GM21619 (cell line): ENCODE measurements around the gene ABCC5.
A peak's percentile ranks its signal among the peaks of the same experiment; 100 is the strongest.

ENCODE experiments used
- ATAC-seq: cut with Tn5 transposase; IDR thresholded peaks from one replicate; pipeline ENCODE4 v1.9.1; 2021; ENCODE audit not compliant: unreplicated experiment

ABCC5 gene

DNA sequence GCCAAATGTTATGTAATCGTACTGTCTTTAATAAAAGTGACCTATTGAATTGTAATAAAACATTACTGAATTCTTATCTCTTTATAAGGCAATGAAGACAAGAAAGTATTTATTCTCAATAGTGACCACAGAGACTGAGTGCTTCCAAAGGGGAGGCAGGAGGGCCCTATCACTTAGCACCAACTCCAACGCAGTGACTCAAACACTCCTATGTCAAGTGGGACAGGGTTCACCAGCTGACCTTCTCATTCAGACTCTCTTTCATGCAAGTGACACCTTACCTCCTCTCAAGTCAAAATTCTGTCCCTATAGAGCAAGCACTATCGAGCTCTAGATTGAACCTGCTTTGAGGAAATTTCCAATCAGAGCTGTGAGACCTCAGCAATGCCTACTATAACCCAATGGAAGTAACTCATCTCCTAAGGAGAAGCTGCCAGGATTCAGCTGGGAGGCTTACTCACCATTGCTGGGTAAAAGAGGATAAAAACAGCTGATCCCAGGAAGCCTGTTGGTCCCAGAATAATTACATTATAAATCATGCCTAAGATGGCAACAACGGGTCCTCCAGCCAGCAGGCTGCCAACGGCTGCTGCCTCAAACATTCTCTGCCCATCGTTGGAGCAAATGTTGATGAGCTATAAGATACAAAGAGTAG is 35.6 kb downstream of the ABCC5 start:
- ATAC-seq = no peak

DNA sequence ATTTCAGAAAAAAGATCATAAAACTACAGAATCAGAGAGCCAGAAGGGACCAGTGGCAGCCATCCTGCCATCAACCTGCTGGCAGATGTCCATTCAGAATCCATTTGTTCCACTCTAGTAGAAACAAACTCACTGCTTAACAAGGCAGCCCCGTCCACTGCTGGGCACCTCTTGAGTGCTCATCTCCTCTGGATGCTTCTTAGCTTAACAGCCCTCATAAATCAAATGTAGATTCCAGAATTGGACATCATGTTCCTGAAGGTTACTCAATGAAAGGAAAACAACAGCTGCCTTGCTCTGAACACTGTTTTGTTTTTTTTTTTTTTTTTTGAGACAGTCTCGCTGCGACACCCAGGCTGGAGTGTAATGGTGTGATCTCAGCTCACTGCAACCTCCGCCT is 37.3 kb downstream of the ABCC5 start:
- ATAC-seq = no peak

DNA sequence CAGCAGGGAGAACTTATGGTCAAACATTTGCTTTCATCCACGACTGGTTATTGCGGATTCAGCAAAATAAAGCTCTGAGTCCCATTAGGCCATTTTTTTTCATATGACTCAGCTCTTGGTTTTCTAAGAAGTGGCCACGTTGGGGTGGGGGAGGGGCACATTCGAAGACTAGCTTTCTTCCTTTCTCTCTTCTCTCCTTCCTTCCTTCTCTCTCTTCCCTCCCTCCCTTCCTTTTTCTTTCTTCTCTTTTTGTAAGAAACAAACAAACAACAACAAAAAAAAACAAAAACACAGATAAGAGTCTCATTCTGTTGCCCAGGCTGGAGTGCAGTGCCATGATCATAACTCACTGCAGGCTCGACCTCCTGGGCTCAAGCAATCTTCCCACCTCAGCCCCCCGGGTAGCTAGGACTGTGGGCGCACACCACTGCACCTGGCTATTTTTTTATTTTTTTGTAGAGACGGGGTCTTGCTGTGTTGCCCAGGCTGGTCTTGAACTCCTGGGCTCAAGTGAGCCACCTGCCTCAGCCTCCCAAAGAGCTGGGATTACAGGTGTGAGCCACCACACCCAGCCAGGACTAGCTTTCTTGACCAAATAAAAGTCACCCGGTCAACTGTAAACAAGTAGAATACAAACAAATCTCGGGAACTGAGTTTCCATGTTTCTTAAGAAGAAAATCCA is 41.6 kb downstream of the ABCC5 start:
- no peak for ATAC-seq

DNA sequence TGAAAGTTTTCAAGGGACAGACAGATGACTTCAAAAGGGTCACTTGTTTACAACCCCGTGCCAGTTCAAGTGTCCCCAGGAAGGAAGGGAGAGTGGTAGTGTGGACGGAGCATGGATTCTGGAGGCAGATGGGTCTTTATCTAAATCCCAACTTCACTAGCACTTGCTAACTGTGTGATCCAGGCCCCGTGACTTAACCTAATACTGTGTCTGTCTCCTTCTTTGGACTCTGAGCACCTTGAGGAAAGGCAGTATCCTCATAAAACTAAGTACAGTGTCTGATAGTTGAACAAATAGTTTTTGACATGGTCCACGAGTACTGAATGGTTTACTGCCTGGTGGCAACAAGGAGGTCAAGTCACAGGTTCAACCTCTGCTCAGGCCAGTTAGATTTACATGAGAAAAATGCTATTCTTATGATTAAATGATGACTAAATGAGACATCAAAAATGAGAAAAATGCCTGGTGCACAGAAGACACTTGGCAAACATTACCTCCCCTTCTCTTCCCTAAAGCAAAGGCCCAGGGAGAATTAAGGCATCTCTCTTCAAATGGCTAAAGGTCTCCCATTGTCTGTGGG is 48.9 kb downstream of the ABCC5 start:
- ATAC-seq = no peak

DNA sequence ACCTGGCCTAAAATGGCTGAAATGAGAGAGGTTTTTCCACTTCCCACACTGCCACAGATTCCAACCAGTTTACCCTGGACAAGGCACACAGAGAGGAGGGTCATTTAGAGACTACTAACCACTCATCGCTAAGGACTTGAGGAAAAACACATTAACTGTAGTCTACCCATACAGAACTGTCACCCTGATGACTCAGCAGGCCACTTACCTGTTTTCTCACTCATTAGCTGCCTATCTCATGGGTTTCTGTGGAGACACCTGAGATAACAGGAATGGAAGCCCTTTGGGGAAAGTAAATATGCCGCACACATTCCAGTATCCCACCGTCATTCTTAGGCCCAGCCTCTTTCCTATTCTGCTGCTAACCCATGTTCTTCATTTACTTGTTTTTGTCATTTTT is 50.0 kb downstream of the ABCC5 start:
- no peak for ATAC-seq

DNA sequence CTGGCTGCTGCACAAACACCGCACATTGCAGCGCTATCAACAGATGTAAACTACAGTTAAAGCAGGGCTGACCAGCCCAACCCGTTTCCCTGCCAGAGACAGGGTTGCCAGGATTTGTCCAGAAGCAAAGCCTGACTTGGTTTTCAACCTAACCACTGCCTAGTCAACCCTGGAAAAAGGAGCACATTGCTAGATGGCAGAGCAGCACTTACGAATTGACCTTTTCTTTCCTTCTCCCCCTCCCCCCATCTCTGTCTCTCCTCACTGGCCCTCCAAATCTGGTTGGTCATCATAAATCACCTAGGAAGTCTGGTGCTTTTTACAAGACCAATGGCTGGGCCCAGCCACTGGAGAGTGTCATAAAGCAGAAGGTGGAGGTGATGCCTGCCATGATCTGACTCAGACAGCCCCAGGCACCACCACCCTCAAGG is 51.3 kb downstream of the ABCC5 start:
- ATAC-seq = no peak

DNA sequence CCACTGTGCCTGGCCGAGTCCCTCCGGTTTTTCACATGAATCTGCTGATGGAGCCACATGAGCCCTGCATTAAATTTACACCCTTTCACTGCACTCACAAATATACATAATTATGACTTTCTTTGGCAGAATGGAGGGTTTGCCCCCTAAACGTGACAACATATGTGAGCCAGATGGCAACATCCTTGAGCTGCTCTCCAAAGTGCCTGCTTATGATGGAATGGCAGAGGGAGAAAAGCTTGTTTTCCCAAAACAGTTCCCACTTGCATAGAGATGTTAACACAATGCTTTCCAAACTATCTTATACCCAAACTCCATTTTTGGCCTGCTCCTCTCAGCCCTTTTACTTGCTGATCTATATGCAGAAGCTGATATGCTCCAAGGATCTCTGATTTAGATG is 54.9 kb downstream of the ABCC5 start:
- ATAC-seq = no peak

DNA sequence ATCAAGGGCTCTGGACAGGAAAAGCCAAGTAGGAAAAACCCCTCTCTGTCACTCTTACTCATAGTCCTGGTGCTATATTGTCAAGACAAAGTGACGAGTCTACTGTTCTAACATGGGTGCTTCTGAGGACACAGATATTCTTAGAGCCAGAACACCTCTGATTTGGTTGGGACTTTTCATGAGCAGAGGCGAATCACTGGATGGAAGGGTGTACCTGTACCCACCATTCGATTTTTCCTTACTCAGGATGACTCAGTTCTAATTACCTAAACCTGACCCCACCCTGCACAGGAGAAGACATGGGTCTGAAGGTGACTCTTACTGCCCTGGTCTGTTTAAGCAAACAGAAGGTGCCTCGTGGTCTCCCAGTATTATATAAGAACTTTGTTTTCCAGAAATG is 58.5 kb downstream of the ABCC5 start:
- ATAC-seq = no peak

DNA sequence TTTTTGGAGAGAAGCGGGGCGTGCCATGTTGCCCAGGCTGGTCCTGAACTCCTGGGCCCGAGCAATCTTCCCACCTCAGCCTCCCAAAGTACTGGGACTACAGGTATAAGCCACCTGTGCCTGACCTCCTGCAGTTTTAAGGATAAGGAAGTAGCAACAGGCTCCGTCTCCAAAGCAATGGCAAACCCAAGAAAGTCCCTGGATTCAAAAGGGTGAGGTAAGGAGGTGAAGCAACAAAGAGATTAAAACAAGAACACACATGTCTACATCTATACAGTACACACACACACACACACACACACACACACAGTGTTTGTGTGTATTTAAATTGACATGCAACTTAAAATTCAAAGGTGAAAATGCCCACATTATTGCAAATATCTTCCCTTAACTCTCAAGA is 58.9 kb downstream of the ABCC5 start:
- no peak for ATAC-seq

DNA sequence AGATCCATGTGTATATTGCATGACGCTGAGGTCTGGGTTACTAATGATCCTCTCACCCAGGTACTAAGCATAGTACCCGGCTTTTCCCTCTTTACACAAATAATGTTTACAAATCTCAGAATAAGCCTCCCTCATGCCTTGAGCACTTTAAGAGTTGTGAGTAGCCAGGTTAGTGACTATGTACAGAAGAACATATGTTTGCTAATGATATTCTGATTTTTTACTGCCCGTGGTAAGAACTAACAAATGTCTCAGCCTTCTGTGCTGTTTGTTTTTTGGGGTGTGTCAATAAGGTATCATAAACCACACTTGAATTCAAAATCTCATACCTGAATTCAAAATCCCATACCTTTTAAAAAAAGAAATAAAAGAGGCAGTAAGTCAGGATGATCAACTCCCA is 59.5 kb downstream of the ABCC5 start:
- no peak for ATAC-seq

DNA sequence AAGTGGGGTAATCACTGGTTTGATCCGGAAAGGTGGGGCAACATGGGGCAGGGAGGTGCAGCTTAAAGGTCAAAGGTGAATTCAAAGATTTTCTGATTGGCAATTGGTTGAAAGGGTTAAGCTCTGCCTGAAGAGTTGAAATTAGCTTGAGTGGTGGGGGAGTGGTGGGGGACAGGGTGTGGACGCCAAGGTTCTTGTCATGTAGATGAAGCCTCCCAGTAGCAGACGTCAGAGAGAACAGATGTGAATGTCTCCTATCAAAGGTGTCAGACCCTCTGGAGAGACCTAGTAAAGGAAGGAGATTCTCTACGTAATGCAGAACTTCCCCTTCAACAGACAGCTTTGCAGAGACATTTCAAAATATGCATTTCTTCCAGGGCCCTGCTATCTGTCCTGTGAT is 62.8 kb downstream of the ABCC5 start:
- ATAC-seq = no peak

DNA sequence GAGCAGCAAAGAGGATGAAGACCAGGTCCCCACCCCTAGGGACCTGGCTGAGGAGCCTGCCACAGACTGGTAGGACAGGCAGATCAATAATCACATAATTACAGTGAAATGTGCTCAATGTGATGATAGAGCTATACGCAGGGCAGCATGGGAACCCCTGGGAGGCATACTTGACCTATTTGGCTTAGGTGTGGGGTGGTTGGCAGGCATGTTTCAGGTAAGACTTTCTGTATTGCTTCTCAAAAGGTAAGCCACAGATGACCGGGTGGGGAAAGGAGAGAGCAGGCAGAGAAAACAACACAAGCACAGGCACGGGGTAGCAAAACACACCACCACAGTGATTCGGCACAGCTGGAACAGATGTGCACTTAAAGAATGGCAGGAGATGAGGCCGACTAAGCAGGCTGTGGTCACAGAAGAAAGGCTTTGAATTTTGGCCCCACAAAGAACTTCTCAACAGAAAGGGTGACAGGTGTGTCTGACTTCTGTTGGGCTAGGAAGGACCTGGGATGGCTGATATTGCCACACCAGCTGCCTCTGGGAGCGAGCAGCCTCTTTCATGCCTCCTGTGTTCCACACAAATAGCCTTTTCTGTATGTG is 64.1 kb downstream of the ABCC5 start:
- ATAC-seq = no peak

DNA sequence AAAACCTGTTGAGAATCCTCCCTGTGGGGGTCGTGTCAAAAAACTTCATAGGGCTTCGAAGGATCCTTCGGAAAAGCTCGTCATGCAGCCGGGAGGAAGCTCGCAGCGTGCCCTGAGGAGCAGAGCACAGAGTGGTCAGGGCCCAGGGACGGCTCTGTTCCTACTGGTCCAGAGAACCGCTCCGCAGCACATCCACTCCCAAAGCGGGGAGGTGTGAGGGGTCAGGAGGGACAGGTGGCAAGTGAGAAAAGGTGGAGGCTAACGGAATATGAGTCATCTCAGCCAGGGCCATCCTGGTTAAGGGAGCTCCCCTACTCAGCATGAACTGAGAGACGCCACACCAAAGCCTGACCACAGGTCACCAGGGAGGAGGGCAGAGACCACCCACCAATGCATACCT is 66.2 kb downstream of the ABCC5 start:
- ATAC-seq = no peak

DNA sequence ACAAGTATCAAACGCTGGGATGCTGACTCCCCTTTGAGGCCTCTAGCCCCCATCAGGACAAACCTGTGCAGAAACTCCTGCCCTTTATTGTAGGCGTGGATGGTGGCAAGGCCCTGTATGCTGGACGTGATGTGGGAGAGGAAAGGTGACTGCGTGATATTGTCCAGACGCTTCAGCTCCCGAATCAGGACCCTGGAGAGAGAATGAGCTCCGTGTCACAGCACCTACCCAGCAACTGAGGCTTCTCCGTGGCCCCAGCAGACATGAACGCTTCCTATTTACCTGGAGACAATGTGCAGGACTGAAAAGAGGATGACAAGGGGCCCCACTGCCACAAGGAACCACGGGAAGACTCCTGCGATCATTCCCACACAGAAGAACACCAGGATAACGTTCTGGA is 68.0 kb downstream of the ABCC5 start:
- no peak for ATAC-seq

DNA sequence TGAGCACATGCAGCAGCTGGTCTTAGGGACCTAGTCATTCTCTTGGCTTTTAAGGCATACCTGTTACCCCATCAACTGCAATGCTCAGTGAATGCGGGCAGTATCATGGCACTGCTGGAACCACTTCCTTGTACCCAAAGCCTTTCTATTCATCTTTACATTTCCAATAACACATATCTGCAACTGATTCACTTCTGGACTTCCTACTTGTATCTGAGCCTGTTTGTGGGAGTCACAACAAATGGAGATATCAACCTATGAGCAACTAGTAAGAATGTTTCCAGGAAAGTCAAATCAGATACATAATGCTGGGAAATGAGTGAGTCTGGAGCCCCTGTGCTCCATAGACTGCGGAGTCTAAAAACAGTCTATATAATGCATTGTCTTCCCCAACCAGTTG is 71.6 kb downstream of the ABCC5 start:
- no peak for ATAC-seq

DNA sequence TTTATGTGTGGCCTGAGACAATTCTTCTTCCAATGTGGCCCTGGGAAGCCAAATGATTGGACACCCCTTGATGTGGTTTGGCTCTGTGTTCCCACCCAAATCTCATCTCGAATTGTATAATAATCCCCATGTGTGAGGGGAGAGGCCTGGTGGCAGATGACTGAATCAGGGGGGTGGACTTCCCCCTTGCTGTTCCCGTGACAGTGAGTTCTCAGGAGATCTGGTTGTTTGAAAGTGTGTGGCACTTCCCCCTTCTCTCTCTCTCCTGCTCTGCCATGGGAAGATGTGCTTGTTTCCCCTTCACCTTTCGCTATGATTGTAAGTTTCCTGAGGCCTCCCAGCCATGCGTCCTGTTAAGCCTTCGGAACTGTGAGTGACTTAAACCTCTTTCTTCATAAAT is 72.9 kb downstream of the ABCC5 start:
- no peak for ATAC-seq

DNA sequence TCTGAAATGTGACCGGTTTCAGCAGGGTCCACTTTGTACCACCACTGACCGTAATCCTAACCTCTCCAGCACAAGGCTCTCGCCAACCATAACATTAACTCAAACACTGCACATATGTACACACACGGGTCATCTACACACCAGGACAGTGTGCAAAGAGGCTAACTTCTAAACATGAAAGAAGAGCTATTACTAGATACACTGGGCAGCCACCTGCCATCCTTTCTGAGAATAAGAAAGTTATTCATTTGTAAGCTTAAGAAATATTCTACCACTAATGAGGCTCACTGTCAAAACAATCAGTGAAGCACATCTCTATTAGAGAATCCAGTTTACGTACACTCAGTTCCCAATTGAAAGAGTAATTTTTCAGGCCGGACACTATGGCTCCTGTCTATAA is 73.9 kb downstream of the ABCC5 start:
- ATAC-seq = peak; percentile 69

DNA sequence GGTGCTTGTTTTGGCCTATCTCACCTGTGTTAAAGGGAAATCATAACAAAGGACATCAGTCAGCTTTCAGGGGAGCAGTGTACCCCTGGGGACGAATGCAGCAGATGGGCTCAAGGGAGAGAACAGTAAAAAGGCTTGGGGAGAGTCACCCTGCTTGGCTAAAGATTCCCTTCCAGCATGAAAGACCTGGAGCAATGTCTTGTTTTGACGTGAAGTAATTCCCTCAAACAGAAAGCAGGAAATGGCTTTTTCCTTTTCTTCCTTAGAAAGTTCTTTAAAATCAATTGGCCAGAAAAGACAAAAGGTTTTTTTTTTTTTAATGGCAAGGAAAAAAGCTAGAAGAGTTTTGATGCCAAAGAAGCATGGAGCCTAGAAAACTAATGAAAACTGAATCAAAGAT is 76.5 kb downstream of the ABCC5 start:
- ATAC-seq = no peak

DNA sequence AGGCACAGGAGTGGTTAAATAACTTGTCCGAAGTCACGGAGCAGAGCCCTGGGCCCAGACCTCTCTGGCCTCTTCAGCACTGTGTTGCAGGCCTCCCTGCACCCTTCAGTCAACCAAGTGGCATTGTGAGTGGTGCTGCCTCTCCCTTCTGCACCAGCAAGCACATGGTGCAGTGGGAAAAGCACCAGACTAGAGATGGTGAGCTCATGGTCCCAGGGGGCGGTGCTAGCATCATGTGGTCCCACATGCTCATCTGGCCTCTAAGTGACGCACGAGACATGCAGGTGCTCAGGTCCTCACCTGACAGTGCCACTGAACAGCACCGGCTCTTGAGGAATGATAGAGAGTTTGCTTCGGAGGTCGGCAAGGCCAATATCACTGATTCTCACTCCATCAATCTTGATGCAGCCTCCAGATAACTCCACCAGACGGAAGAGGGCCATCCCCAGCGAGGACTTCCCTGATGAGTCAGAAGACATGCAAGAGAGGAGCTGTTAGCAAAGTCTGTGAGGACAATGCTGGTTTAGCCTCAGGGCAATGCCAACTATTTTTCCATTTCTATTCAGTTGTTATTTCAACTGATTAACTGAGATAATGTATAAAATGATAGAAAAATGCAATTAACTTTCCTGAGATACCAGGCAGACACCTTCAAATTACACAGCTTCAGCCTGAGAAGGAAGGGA is 79.9 kb downstream of the ABCC5 start:
- ATAC-seq = no peak

DNA sequence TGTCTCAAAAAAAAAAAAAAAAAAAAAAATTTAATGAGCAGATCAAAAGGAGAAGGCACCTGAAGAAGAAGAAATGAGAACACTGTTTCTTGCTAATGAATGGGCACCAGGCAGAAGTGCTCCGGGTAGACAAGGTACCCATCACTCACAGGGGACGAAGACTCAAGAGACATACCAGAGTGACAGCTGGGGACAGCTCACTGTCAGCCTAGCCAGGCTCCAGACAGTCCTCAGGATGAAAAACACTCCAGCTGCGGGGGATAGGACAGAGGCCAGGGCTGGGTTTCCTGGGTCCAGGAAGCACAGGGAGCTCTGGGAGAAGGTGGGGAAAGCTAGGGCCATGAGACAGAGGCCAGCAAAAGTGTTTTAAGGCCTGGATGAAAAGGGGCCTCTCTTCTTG is 84.5 kb downstream of the ABCC5 start:
- no peak for ATAC-seq

DNA sequence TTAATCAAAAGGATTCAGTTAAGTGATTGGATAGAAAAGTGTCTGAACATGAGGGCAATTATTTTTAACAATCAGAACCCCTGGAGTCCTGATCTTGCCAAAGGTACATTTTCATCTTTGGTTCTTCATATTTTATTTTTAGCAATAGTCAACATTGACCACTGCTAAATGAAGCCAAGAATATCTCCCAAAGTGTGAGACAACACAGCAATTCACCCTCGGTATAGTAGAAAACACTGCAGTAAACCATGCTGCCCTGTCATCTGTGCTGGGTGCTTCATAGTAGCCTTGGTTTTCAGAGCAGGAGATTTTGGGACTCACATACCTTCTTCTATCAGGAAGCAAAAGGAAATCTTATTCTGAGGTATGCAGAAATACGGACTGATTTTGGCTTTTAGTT is 85.8 kb downstream of the ABCC5 start:
- ATAC-seq = no peak

DNA sequence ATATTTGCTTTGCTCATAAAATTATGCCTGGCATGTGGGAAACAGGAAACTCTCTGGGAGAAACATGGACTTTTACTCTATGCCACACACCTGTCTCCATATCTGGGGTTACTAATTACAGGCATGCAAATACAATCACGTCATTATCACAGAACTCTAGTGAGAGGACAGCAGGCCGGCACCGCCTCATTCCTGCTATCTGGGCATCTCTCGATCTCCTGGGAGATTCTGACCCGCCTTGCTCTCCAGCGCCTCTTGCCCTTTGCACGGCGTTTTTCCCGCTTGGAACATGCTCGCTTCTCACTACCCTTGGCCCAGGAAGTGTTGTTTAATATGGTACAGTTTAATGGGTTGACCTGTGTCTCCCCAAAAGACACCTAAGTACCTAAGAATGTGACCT is 87.6 kb downstream of the ABCC5 start:
- no peak for ATAC-seq
